DND-41 (cell line): ENCODE measurements around the gene NOXRED1.

Experiments
- CTCF ChIP-seq: IDR thresholded peaks from 2 replicates; pipeline ENCODE4 v1.5.1; 2012; ENCODE audit warnings: borderline replicate concordance, low read length, moderate library complexity, mild to moderate bottlenecking; ENCODE audit not compliant: poor library complexity, severe bottlenecking; ENCODE audit errors: extremely low read depth
- EZH2 ChIP-seq: IDR thresholded peaks from 3 replicates; pipeline ENCODE4 v1.6.1; 2012; ENCODE audit warnings: borderline replicate concordance, low read depth, mild to moderate bottlenecking, moderate library complexity, low read length, inconsistent platforms; ENCODE audit not compliant: severe bottlenecking

- TF ChIP-seq EZH2 (no peak), CTCF (no peak)
Measured at GRCh38 chr14:77346495-77346894, 76.8 kb downstream of the NOXRED1 start.
